COLO668 (cell line): Measurements from ENCODE around the gene NCEH1.
"Not testable (repeated sequence)": the region's sequence is repeated elsewhere in the genome, so short reads cannot be mapped to it uniquely, and the experiment has no call there.

Experiments
- DNase-seq: peaks from one replicate; lab custom pipeline; 2025; ENCODE audit not compliant: unreplicated experiment; lab: John Stamatoyannopoulos, UW

NCEH1 gene

DNA sequence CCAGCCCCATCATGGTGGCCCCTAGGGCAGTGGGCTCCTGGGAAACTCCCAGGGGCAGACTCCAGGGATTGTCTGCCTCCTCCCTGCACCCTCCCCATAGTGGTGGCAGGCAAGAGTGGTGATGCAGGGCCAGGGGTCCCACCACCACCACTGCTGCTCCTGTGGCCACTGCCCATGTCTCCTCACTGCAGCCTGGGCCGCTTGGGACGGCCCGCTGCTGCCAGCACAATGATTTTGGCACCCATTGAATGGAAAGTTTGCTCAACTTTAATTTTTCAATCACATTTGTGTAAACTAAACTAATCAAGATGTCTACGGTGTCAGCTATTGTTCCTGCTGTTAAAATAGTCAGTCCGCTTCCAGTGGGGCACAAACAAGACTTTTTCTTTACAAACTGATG is 95.6 kb downstream of the NCEH1 start:
- no peak for DNase-seq

DNA sequence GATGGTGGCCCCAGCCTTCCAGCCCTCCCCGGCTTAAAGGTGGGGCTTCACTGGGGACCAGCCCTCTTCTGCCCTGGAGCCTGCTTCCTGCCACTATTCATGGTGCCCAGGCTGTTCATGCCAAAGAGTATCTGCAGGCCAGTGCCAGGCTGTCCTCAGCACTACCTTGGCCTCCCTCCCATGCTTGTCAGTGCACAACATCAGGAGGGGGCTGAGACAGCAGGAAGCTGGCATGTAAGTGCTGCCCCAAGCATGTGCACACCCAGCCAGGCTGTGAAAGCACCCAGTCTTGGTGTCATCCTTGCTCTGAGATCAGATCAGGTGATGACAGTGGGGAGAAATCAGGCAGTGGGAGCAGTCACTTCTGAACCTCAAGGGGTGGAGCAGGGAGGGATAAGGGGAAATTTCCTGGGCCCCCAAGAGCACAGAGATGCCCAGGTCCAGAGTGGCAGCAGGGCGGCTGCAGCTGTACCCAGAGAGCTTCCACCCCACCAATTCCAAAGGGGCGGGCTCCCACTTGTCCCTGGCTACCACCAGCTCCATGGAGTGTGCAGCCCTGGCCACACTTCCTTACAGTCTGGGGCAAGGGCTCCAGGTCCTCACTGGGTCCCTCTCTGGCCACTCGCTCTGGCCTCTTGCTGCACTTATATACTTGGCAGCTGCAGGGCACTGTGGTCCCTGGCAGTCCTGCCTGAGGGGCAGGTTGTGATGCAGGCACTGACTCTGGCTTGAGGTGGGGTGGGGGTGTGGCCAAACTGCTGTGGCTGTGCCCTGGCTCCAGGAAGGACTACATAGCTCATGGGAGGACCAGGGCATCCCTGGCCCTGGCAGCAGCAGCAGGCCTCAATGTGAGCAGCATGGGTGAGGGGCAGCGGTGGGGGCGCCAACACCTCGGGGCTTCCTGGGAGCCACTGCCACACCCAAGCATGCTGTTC is 96.3 kb downstream of the NCEH1 start:
- no peak for DNase-seq

GRCh38 chr3:172613845-172614244 is 97.0 kb downstream of the NCEH1 start:
- no peak for DNase-seq

DNA sequence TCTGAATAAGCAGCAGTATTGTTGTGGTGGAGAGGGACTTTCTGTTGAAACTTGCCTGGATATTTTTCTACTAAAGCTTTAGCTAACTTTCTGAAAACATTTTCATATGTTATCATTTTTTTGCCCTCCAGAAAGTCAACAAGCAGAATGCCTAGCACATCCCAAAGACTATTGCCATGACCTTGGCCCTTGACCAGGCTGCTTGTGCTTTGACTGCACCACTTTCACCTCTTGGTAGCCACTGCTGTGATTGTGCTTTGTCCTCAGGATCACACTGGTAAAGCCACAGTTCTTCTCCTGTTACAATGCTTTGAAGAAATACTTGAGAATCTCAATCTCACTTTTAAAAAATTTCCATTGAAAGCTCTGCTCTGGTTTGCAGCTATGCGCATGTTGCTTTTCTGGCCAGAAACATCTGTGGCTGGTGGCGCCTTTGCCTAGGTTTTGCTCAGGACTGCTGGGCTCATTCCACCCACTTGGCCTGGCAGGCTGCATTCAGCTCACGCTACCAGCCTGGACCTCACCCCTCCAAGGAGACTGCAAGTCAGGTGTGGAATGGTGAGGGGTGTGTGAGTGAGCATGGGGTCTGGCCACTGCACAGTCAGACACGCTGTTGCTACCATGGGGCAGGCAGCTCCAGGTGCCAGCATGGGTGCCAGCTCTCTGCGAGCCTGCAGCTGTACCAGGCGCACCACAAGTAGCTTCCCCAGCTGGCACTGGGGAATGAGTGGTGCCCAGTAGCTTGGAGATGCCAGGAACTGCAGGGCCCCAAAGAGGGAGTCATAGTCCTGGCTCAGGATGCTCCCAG is 97.8 kb downstream of the NCEH1 start:
- no peak for DNase-seq

DNA sequence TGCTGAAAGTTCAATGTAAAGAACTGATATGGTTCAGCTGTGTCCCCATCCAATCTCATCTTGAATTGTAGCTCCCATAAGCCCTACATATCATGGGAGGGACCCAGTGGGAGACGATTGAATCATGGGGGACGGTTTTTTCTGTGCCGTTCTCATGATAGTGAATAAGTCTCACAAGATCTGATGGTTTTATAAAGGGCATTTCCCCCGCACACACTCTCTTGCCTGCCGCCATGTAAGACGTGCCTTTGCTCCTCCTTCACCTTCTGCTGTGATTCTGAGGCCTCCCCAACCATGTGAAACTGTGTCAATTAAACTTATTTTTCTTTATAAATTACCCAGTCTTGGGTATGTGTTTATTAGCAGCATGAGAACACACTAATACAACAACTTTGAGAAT is 101.1 kb downstream of the NCEH1 start:
- DNase-seq = no peak

GRCh38 chr3:172608575-172608974 is 102.3 kb downstream of the NCEH1 start:
- no peak for DNase-seq

- no peak for DNase-seq
Measured at GRCh38 chr3:172607305-172608121, 103.4 kb downstream of the NCEH1 start.

DNA sequence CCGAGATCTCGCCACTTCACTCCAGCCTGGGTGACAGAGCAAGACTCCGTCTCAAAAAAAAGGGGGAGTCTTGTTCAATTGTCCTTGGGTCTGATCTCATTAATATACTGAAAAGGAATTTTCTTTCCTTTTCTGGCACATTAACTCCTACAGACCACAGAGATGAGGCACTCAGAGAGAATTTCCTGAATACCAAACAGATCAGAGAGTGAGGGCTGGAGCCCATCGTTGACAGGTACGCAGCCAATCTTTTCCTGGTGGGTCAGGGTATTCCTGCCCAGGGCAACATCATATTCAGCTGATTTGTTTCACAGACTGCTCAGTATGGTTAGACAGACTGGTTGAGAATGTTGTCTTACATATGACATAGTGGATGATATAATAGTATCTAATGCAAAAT is 104.8 kb downstream of the NCEH1 start:
- DNase-seq = no peak

DNA sequence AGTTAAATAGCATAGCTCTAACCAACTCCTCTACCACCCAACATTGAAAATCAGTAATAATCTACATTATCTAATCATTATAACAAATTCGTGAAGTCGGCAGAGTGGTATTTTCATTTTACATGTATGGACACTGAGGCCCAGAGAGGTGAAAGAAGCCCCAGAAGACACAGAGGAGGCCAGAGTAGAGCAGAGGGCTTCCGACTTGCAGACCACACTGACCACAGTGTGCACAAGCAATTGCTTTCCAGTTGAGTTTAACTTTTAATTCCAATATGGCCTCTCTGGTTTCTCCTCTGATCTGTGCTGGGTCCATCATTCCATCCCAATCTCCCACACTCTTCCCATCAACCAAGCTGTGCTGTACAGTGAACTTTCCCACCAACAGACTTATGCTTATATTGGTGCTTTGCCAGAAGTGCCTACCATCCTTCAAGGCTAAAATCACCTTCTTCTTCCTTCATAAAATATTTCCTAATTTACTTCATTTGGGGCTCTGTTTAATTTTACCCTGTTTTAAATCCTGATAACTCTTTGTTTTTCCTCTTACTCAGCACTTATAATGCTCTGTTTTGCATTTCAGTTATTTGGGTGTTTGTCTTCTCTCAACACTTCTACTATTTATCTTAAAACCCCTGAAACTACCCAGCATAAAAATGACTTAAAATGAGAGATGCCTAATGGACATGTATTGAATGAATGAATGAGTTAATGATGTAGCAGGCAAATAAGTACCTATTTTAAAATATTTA is 105.8 kb downstream of the NCEH1 start:
- DNase-seq = no peak

GRCh38 chr3:172601066-172601832 is 109.6 kb downstream of the NCEH1 start:
- no peak for DNase-seq

DNA sequence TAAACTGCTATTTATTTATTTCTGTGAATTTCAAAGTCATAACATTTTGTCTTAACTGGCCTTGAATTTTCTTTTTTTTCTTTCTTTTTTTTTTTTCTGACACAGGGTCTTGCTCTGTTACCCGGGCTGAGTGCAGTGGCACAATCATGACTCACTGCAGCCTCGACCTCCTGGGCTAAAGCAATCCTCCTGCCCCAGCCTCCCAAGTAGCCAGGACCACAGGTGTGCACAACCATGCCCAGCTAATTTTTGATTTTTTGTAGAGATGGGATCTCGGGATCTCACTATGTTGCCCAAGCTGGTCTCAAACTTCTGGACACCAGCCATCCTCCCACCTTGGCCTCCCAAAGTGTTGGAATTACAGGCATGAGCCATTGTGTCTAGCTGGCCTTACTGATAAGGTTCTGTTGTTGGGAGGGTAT is 110.2 kb downstream of the NCEH1 start:
- DNase-seq = no peak

DNA sequence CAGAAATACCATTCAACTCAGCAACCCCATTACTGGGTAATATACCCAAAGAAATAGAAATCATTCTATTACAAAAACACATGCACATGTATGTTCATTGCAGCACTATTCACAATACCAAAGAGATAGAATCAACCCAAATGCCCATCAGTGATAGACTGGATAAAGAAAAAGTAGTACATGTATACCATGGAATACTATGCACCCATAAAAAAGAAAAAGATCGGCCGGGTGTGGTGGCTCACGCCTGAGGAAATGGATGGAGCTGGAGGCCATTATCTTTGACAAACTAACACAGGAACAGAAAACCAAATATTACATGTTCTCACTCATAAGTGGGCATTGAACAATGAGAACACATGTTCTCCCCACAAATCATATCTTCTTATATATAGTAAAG is 112.0 kb downstream of the NCEH1 start:
- DNase-seq = no peak

- DNase-seq = no peak
Measured at GRCh38 chr3:172596394-172596706, 114.5 kb downstream of the NCEH1 start.

- DNase-seq = no peak
Measured at GRCh38 chr3:172595664-172596393, 115.0 kb downstream of the NCEH1 start.

DNA sequence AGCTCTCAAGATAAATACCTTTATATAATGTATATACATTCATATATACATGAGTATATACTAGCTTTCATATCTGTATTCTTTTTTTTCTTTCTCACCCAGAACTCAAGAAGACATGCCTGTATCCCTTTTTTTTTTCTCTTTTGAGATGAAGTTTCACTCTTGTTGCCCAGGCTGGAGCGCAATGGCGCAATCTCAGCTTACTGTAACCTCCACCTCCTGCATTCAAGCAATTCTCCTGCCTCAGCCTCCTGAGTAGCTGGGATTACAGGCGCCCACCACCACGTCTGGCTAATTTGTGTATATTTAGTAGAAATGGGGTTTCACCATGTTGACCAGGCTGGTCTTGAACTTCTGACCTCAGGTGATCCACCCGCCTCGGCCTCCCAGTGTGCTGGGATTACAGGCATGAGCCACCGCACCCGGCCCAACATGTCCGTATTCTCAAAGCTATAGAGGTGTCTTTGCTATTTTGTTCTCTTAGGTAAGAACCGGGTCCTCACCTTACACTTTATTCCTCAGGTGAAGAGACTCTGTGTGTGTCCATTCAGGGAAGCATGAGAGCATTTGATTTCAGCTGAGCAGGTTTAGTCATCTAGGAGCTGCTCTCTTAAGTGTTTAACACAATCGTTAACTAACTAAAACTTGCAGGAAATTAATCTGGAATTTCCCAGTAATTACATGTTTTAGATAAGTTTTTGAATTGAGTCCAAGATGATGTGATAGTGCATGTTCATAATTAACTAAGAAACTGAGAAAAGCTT is 115.8 kb downstream of the NCEH1 start:
- DNase-seq = not testable (repeated sequence)

DNA sequence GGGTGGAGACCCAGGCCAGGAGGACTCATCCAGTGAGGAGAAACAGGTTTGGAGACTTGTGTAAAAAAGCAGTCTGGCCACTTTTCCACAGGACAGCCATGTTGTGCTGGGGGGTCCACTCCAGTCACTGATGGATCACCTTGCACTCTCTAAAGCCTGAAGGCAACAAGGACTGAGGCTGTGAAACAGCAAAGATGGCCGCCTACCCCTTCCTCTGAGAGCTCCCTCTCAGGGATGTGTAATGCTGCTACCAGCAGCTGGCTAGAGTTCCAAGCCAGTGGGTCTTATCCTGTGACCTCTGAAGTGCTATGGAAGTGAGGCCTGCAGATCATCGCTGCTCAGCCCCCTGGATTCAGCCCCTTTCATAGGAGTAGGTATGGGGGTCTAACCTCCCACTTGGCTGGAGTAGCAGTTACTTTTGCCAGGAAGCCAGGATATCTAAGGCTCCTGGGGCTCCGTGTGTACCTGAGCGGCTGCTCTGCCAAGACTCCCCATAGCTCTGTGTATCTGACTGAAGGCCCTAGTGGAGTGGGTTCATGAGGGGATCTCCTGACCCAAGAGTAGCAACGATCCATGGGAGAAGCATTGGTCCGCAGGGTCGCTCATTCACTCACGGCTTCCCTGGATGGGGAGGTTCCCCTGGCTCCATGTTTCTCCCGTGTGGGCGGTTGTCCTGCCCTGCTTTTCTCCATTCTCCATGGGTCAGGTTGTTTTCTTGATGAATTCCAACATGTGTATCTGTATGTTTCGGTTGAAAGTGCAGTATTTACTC is 117.8 kb downstream of the NCEH1 start:
- no peak for DNase-seq

DNA sequence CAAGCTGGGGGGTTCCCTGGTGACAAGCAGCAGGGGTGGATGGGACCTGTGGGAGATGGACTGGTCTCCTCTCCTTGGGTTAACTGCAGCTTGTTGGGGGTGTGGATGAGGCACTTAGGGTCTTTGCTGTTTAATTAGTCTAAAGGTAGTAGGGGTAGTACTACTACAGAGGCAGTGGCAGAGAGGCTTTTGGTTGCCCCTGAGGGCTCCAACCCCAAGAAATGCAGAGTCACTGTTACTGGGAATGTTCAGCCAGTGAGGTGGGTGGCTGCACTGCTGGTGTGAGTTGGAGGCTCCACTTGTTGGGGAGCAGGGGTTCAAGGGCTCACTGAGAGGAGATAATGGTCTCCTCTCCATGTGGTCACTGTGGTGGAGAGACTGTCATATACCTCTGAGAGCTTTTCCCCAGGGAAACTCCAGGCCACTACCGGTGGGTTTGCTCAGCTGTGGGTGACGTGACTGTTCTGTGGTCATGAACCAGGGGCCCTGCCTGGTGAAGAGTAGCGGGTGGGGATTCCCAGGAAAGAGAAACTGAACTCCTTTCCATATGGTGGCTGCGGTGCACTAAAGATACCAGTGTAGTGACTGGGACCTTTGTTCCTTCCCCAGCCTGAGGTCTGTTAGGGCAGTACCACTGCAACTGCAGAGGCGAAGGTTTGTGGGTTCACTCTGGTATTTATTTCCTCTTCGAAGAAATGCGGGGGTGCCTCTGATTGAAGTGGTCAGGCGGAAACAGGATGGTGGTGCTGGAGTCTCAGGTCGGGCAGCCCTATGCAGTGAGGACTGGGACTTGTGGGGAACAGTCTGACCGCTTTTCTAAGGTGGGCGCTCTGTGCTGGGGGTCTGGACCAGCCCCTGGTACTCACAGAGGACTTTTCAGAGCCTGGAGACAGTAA is 118.7 kb downstream of the NCEH1 start:
- DNase-seq = no peak
